Measurements from ENCODE around the gene ASCC3.
"Not testable (repeated sequence)": the region's sequence is repeated elsewhere in the genome, so short reads cannot be mapped to it uniquely, and the experiment has no call there.

The ASCC3 gene

DNA sequence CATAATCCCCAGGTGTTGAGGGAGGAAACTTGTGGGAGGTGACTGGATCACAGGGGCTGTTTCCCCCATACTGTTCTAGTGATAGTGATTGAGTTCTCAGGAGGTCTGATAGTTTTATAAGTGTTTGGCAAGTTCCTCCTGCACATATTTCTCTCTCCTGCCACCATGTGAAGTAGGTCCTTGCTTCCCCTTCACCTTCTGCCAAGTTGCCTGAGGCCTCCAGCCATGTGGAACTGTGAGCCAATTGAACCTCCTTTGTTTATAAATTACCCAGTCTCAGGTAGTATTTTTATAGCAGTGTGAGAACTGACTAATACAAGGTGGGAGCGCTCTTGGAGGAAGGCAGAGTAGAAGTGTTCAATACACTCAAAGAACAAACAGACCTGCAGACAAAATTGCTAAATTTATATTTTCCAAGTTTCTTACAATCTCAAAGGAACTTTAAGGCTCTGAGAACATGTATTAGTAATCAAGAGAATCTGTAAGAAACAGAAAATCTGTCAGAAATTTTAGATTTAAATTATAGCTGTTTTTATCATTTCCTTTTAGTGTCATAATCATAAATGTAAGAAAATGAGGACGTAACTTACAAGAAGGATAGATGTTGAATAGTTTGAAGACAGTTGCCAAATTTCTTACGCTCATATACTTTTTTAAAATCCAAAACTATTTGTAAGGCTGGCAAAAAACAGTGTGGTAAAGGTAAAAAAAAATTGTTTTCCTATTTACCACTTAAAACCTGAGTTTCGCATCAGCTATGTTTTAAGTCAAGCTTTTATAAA is 77.7 kb downstream of the ASCC3 start:
- no peak for DNase-seq

DNA sequence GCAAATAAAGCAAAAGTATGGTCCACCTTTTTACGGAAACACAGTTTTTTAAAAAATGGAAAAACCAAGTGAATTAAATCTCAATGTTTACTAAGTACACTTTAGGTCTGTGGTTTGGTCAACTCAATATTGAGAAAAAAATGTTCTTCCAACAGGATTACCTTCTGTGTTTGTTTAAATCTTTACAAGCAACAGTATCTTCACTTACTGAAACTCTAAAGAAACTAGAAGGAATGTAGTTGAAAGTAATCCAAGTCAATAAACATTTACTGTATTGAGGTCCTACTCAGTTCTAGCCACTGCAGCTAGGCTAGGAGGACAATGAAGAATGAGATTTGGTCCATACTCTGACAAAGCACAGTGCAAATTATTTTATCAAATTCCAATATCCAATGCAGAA is 80.1 kb downstream of the ASCC3 start:
- no peak for DNase-seq

DNA sequence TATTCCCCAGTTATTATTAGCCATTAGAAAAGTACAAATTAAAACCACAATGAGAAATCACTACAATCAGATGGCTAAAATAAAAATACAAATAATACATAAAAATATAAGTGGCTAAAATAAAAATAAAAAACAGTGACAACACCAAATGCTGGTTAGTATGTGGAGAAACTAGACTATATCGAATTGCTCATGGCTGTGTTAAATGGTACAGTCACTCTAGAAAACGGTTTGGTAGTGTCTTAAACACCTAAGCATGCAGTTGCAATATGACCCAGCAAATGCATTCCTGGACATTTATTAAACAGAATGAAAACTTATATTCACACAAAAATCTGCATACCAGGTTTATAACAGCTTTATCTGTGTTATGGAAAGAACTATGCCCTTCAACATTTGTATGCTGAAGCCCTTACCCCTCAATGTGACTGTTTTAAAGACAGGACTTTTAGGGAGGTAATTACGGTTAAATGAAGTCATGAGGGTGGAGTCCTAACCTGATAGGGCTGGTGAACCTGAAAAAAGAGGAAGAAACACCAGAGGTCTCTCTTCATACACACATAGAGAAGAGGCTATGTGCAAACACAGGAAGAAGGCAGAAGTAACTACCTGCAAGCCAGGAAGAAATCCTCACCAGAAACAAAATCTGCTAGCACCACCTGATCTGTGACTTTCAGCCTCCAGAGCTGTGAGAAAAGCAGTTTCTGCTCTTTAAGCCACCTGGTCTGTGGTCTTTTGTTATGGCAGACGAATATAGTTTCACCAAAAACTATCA is 84.9 kb downstream of the ASCC3 start:
- DNase-seq, result peak; percentile 41

DNA sequence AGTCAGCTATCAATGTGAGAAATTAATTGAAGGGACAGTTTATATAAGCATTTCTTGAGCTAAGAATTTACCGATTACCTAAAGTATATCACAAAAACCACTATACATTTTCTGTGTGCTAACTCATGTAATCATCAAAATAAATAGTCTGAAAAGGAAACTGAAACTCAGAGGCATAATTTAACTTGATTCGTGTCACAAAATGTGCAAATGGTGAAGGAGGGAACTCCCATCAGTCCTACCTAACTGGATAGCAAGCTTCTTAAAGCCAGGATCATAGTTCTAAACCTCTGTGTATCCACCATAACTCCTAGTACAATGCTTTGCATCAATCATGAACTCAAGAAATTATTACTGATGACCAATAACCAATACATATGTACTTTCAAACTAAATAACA is 91.0 kb downstream of the ASCC3 start:
- no peak for DNase-seq

DNA sequence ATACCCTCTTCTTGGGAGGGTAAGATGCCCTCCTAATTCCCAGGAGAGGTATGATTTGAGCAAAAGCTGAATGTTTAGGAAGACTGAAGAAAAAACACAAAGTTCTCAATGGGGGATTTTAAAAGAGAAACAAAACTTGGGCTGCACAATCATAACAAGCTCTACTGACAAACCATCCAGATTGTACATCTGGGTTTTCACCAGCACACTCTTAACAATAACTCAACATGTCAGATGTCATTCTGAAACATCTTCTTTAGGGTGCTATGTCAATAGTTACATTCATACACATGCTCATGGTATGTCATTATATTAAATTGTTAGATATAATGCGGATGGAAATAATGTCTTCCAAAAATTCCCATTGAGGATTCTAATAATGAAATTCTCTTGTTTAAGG is 95.1 kb downstream of the ASCC3 start:
- DNase-seq, result no peak

DNA sequence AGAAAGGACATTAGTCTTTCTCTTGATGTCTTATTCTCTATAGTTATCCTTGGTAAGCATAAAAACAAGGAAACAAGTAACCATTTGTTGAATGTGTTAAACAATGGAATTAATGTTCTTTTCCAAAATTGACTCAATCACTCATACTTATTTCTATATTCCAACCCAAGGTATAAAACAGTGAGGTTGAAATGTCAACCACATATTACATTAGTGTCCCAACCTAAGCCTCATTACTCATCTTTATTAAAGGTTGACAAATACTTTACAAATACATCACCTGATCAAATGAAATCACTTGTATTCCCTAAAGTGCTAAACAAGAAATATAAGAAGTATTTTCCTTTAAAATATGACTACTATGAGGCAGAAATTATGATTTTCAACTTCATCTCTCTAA is 100.5 kb downstream of the ASCC3 start:
- no peak for DNase-seq

DNA sequence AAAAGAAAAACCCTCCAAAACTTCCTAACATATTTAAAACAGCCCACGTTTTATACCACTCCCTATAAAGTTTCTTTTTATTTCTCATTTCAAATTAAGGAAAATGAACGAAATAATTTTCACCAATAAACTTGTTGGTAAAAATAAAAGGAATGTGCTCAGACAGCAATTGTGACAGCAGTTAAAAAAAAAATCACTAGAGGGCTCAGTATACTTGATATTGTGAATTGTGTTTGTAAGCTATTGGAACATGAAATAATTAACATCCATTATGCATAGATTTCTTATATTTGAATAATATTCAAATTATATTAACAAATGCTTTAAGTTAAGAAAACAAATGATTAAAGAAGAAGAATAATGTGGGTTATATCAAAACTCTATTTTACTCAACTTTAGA is 105.5 kb downstream of the ASCC3 start:
- peak; percentile 20 for DNase-seq

DNA sequence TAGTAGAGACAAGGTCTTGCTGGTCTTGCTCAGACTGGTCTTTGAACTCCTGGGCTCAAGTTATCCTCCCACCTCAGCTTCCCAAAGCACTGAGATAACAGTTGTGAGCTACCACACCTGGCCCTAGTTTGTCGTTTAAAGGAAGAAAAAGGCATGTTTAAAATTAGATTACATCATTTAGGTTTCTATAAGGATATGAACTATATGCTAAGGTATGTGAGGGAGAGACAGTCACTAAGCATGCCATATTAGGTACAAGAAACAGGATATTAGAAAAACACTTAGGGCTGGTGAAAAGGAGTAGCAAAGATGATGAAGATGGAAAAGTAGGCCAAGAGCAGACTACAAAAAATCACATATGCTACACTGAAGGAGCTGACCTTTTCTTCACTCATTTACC is 106.4 kb downstream of the ASCC3 start:
- DNase-seq, result no peak

DNA sequence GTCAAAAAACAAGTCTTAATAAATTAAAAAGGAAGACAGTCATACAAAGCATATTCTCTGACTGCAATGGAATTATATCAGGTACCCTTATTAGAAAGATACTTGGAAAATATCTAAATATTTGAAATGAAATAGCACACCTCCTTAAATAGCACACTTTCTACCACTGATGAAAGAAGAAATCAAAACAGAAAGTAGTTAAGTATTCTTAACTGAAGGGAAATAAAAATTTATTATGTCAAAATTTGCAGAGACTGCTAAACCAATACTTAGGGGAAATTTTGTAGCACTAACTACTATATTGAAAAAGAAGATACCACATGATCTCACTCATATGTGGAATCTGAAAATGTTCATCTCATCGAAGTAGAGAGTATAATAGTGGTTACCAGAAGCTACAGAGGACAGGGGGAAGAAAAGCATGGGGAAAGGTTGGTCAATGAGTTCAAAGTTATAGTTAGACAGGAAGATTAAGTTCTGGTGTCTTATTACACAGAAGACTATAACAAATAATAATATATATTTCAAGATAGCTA is 112.2 kb downstream of the ASCC3 start:
- no peak for DNase-seq

DNA sequence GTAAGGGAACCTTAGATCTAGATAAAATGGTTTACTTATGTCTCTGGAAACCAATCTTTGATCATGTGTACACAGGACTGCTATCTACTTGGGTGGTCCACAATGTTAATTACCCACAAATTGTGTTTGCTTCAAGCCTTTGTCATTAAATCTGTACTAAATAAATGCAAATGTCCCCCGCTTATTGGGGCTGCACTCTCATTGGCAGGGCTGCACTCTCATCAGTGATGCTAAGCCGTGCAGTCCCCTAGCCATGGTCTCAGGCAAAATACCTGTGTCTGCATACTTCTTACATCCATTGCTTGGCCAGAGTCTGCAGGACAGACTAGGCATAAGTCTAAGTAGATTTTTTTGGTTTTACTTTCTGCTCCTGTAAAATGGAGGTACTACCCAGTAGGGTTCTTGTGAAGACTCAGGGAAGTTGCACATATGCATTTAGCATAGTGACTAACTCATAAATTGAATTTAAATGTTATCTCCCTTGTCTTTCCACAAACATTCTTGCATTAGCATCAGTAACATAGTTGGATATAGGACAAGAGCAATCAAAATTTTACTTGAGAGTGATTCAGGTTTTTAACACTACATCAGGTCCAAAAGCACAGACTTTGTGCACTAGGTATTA is 117.4 kb downstream of the ASCC3 start:
- DNase-seq, result no peak

DNA sequence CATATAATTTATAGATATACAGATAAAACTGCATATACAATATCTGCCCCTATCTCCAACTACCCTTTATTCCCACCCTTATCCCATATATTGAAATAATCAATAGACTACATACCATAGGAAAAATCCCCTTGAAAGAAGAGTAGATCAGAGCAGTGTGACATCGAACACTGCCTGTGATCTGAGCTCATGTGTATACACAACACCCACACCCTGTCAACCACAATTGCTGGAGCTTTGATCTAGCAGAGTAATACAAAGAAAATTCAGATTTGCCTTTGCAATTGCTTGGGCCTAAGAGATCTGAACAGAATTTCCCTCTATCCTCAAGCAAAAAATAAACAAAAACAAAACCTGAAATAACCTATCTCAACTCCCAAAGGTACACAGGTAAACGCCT is 119.3 kb downstream of the ASCC3 start:
- DNase-seq, result no peak

DNA sequence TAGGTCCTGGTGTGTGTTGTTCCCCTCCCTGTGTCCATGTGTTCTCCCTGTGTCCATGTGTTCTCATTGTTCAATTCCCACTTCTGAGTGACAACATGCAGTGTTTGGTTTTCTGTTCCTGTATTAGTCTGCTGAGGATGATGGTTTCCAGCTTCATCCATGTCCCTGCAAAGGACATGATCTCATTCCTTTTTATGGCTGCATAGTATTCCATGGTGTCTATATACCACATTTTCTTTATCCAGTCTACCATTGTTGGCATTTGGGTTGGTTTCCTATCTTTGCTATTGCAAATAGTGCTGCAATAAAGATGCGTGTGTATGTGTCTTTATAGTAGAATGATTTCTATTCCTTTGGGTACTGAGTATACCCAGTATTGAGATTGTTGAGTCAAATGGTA is 122.7 kb downstream of the ASCC3 start:
- not testable (repeated sequence) for DNase-seq

DNA sequence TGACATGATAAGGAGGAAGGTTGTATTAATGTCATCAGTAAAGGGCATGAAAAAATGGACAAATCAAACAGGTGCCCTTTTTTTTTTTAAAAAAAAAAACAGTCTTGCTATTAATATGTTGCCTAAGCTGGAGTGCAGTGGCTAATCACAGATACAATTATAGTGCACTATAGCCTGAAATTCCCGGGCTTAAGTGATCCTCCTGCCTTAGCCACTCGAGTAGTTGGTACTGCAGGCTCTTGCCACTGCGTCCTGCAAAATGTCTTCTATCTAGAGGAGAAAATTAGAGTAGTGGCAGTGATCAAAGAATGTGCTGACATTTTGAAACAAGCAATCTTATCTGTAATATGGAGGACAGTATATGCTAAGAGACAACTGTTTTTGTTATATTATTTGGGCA is 127.7 kb downstream of the ASCC3 start:
- DNase-seq, result no peak

DNA sequence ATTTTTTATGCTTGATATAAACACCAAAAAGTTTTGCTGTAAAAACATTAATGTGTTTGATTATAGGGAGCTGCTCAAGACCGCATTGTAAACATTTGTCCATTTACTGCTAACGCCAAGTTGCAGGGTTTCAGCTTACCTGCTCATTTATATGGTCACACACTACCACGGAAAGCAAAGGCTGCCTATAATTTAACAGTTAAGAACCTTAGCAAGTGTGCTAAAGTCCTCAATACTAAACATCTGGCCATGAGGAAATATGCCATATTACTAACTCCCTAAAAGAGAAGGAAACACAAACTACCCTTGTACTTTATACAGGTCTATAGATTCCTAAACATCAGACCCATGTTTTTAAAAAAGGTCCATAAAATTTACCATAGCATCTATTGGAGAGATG is 129.5 kb downstream of the ASCC3 start:
- no peak for DNase-seq

DNA sequence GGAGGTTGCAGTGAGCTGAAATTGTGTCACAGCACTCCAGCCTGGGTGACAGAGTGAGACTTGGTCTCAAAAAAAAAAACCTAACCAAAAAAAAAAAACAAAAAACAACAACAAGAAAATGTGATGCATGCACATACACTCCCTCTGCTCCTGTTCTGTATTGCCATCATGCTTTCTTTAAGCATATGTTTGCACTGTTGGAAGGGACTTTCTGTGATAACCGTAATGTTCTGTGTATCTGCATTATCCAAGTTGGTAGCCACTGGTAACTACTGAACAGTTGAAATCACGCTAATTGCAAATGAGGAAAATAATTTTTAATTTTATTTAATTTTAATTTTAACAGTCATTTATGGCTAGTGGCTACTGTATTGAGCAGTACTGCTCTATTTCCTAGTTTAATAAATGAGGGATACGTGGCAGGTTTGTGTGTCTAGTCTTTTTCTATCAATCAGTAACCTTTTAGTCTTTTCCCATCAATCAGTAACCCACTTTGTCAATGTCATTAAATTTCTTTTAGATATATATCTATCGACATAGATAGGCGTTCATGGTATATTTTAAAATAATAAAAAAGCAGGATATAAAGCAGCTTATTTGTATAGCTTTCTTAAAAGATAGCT is 135.6 kb downstream of the ASCC3 start:
- no peak for DNase-seq

DNA sequence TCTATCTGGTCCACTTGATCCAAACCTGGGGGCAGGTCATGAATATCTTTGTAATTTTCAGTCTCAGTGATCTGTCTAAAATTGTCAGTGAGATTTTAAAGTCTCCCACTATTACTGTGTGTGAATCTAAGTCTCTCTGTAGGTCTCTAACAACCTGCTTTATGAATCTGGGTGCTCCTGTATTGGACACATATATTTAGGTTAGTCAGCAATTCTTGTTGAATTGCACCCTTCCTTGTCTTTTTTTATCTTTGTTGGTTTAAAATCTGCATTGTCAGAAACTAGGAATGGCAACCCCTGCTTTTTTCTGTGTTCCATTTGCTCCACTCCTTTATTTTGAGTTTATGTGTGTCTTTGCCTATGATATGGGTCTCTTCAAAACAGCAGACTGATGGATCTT is 140.7 kb downstream of the ASCC3 start:
- DNase-seq, result no peak

DNA sequence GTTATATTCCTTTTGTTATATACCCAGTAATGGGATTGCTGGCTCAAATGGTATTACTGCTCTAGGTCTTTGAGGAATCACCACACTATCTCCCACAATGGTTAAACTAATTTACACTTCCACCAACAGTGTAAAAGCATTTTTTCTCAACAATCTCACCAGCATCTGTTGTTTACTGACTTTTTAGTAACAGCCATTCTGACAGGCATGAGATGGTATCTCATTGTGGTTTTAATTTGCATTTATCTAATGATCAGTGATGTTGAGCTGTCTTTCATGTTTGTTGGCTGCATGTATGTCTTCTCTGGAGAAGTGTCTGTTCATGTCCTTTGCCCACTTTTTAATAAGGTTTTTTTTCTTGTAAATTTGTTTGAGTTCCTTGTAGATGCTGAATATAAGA is 143.4 kb downstream of the ASCC3 start:
- not testable (repeated sequence) for DNase-seq

DNA sequence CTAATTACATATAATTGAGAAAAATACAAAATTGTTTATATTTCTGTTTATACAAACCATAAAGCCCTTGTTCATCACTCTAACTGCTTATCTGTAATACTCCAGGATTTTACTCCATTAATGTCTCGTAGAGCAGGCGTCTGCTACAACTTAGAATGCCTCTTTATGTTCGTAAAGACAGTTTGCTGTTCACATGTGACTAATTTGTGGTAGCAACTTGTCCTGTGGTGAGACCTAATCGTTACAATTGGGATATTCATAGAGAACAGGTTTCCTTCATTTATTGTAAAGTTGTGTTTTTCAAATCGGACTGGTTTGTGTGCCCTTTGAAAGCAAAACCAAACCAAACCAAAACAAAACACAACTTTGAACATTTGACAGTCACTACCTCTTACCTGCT is 149.7 kb downstream of the ASCC3 start:
- no peak for DNase-seq

DNA sequence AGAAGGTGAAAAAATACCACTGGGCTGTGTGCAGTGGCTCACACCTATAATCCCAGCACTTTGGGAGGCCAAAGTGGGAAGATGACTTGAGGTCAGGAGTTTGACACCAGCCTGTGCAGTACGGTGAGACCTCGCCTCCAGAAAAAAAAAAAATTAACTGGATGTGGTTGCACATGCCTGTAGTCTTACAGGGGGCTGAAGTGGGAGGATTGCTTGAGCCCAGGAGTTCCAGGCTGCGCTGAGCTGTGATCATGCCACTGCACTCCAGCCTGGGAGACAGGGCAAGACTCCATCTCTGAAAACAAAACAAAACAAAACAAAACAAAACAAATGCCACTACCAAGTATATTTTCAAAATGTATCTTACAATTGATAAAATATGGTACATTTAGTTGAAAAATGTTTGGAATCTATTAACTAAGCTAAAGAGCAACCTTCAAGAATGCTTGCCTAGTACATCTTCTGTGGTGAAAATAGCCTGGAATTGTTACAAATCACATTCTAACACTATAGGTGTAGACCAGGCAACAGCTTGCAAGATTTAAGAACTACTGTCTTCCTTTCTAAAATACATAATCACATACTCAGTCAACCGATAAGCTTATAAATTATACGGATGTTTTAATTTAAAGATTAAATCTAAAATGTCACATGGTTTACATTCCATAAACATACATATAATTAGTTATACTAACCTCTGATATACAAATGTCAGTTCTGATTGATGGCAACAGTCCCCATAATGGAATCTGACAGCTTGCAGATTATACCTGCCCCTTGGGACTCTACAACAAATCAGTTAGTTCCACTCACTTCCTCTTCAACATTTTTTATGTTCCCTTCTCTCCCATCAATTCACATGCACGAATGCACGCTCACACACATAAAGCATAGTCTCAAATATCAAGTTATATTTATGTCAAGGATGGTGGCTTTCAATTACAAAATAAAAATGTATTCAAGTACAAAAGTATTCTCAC is 150.8 kb downstream of the ASCC3 start:
- DNase-seq, result no peak

DNA sequence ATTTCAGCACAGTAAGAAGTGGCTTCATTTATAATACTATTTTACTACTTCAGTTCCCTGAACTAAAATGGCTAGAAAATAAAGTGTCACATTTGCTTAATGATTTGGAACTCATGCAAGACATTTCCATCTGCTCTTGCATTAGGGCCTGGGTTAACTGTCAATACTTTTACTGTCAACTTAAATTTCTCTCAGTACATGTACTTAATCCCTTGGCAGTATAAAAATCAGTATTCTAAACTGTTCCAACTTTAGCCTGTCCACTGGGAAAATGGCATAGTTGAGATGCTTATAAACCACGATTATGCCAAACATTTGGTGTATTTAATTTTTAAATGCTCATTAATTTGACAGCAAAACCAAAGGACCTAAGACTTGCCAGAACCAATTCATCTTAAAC is 154.5 kb downstream of the ASCC3 start:
- no peak for DNase-seq

DNA sequence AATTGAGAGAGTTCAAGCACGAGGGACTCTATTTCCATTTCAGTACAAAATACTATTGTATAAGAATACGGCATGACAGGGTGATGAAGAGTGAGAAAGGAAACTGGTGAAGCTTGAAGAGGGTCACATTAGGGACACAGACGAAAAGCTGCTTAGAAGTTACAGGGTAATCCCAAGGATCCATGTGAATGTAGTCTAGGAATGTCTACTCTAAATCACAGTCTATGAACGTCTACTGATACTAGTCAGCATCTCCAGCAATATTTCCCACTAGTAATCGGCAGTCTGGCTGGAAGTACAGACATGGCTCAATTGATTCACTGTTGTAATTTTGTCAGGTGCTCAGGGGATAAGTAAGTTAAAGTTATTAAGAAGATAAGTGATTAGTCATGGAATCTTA is 156.4 kb downstream of the ASCC3 start:
- DNase-seq, result no peak

DNA sequence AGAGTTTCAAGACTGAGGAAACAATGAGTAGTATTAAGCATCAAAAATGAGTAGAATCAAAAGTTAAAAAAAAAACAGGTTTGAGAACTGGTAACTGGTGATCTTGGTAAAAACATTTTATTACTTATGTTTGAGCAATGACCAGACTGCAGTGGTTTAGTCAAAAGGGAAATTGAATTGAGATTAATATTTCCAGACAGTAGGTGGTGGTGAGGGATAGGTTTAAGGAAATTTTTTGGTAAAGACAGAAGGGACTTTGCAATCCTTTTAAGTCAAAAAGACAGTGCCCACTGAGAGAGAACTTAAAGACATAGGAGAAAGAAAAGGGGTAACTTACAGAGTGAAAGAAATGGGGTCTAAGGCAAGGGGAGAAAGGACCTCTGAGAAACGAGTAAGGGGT is 156.9 kb downstream of the ASCC3 start:
- no peak for DNase-seq
